Dermis microvascular lymphatic vessel endothelial cell (primary cell): ENCODE results near the gene THSD7B. TPM values are rescaled to one million over a fixed set of nuclear protein-coding genes. Genes with fewer than 3 reads are reported as not detected.
"Not testable (repeated sequence)": the region's sequence is repeated elsewhere in the genome, so short reads cannot be mapped to it uniquely, and the experiment has no call there.

ENCODE experiments used
- DNase-seq, 2 donors: peaks; one replicate each; pipeline versions ENCODE4 v3.0.0 to v3.0.0-alpha.2; 2010; ENCODE audit warnings: low read depth in 2 of 2
- total RNA-seq: library from RNA; depleted of rRNA; stranded (reverse); fragments of >200 nt; gene quantifications from 2 replicates; pipeline ENCODE4 v1.2.1, GENCODE V29; 2014

Gene THSD7B
- total RNA-seq, 1 donor from 2014 or later = not detected

DNA sequence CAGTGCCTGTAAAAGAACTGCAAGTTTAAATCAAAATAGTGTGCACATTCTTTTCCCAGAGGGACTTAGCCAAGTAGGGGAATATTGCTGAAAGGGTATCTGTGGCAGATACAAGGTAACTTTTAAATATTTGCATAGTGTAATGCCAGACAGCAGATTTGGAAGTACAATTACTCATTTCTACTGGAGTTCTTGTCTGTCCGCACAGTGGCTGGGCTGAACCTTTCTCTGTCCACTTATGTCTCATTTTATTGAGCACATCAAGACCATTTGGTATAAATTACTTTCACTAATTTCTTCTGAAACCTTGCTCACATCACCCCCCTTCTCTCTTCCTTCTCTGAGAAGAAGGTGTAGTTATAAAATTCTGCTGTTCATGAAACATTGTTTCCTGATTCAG is 271.3 kb downstream of the THSD7B start:
- DNase-seq = no peak

DNA sequence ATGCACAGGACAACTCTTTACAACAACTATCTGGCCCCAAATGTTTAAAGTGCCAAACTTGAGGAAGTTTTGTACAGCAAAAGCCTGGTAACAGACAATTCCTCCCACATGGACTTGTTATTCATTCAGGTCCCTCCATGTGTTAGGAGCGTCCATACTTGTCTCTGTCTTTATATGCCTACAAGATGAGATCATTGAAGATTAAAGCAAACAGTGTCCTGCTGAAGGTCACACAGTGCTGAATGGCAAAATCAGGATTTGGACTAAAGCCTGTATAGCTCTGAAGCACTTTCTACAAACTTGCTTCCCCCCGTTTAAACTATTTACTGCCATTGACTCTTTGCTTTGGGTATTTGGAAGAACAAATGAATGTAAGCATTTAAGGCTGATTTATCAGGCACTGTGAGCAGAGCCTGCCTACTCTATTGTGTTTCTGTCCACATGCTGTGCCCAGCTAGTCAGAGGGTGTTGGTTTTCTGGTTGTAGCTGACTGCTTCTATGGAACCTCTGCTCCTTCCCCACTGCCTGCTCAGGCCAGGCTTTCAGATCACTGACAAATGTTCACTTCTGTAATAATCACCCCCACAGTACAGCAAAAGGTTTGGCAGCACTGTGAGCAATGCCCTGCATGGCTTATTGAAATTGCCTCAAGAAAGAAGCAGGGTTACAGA is 274.3 kb downstream of the THSD7B start:
- no peak for DNase-seq

- DNase-seq = no peak
These were observed 282.0 kb downstream of the THSD7B start for GRCh38 chr2:137047369-137047768.

DNA sequence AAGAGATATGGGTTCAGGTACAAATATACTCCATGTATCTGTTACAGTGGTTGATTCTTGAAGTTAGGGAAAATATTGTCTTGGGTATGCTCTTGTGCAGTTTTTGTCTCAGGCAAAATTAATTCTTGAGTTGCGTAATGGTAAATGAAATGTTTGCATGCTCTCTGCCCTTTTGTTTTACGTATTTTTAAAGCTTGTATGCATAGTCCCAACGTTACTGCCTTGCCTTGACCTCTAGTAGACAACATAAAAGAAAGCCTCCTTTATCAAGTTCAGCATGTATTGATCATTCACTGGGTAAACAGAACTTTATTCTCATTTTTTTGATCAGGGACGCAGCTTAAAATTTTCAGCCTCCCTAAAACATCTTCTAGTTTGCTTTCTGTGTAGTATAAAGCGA is 283.1 kb downstream of the THSD7B start:
- DNase-seq = no peak

DNA sequence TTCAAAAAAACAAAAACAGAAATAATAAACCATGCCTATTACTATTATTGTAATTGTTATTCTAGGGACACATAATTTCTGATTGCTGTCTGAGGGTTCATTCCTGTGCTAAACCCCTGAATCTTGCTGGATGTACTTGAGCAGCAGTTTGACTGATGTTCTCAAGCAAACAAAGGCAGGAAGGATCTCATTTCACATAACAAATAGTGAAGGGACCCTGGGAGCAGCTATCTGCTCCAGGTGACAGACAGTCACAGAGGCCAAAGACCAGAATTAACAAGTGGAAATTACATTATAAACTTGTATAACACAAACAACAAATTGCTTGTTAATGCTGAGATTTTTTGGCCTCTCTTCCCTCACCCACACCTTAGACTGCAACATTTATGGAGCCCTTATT is 284.2 kb downstream of the THSD7B start:
- no peak for DNase-seq

DNA sequence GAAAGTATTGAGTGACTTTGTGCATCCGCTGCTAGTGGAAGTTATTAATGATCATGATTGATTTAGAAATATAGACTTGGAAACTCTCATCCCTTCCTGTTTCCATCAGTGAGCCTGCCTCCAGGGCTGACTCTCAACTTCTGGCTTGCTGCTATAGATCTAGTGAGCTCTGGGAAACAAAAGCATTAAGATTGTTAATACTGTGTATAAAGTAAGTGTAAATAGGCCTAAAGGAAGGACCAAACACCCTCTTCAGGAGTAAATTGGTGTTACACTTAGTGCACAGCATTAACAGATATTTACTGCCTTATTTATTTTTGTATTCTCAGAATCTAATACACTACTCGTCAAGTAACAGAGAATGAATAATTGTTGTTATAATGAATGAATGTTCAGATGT is 285.6 kb downstream of the THSD7B start:
- DNase-seq = peak in 1 of 2 donors; percentile 1

DNA sequence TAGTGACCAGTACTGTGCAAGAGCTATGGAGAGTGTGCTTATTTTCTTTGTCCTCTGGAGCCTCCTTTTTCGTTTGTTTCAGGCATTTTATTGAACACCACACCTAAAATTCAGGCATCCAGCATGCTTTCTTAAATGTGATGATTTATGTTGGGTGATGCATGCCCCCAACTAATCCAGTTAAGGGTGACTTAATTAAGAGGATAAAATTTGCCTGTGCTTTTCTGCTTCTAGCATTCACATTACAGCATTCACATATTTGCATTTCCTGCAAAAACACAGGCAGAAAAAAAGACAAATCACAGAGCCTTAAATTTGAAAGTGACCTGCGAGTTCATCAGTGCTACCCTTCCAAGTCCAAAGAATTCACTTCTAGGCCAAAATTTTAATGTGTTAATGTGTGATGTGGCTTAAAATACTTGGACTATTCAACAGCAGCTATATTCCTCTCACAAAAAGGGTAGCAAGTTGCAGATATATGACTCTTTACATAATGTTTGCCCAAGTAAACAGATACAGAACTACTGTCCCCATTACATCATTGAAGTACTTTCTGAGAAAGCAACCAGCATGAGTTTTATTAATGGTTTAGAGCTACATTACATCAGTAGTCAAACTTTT is 286.5 kb downstream of the THSD7B start:
- no peak for DNase-seq

GRCh38 chr2:137056704-137057103 is 291.4 kb downstream of the THSD7B start:
- DNase-seq = no peak

- DNase-seq = not testable (repeated sequence)
These were observed 310.9 kb downstream of the THSD7B start for GRCh38 chr2:137076111-137076765.

DNA sequence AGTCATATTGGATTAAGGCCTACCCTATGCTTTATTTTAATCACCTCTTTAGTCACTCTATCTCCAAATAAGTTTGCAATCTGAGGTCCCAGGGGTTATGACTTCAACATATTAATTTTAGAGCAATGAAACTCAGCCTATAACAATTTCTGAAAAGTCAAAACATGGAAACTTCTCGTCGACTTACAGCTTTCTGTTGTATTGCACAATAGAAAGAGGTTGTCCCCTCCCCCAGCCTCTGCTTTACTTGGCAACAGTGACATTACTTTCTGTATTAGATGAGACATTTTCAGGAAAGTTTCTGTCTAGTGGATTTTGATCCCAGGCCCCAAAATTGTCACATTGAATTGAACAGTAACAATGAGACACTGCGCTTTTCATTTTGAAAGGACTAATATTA is 326.4 kb downstream of the THSD7B start:
- no peak for DNase-seq

- no peak for DNase-seq
These were observed 327.8 kb downstream of the THSD7B start for GRCh38 chr2:137093116-137093515.

DNA sequence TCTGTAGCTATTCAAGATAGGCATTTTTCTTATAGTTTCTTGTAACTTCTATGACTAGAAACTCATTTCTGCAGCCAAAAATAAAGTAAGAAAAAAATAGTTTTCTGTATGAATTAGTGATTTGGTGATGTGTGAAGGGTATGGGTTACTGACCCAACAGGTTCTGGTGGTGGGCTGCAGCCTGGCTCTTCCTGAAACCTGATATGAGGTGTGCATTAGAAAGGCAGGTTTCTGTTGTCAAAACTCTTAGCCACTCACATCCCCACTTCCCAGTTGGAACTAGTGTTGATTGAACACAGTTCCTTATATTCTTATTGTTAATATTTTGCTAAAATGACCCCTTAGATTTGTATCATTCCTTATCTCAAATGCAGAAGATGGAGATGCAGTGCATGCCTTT is 330.8 kb downstream of the THSD7B start:
- no peak for DNase-seq

DNA sequence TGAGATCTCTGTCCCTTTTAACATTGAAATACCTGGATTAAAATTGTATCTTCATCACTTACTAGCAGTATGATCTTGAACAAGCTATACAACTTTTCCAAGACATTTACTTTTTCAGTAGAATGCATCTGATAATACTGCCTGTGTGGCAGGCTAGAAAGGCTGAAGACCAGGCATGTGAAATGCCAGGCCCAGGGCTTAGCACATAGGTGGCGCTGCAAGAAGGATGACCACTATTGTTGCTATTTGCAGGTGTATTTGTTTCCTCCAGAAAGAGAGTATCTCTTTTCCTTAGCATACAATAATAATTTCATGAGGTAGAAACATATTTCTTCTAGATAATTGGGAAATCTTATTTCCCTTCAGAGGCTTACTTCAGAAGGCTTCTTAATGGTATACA is 331.3 kb downstream of the THSD7B start:
- DNase-seq = no peak

DNA sequence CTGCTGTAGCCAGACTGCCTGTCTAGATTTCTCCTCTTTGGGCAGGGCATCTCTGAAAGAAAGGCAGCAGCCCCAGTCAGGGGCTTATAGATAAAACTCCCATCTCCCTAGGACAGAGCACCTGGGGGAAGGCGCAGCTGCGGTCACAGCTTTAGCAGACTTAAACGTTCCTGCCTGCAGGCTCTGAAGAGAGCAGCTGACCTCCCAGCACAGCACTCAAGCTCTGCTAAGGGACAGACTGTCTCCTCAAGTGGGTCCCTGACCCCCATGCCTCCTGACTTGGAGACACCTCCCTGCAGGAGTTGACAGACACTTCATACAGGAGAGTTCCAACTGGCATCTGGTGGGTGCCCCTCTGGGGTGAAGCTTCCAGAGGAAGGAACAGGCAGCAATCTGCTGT is 336.5 kb downstream of the THSD7B start:
- DNase-seq = not testable (repeated sequence)

GRCh38 chr2:137107904-137108303 is 342.6 kb downstream of the THSD7B start:
- no peak for DNase-seq

GRCh38 chr2:137111896-137112295 is 346.6 kb downstream of the THSD7B start:
- no peak for DNase-seq

DNA sequence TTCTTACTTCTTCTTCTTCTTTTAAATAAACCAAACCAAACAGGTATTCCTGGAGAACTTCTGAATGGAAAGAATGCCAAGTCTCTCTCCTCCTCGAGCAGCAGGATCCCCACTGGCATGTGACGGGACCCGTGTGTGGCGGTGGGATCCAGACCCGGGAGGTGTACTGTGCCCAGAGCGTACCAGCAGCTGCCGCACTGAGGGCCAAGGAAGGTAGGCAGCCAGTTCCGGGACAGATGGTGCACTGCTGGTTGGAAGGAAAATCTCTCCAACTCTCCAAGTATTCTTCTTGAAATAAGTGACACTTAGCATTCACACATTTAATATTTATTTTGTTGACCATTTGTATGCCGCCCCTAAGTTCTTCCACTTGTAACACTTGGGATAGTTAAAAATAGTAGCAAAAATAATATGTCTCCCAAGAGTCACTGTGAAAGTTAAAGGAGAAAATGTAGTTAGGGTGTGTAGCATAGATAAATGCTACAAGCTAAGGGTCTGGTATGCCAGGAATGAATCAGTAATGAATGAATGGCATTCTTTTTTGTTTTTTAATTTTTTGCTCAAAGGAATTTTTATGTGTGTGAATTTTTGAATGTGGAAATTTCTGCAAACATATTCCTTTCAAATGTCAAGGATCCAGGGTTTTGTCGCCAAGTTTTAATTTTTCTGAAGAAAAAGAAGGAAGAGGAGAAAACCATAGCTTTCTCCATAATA is 349.9 kb downstream of the THSD7B start:
- no peak for DNase-seq

DNA sequence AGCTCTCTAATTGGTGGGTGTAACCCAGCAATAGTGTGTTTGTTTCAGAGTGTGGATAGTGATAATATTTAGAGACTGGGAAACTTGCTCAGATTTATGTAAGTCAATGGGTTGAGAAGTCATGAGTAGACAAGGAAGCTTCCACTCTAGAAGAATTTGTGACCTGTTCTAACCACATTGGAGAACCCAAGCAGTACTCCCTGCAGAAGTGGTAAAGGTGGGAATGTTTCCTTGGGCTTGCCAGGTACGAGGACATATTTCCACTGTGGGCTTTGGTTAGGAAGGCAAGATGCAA is 350.4 kb downstream of the THSD7B start:
- DNase-seq = no peak

- DNase-seq = no peak
These were observed 352.0 kb downstream of the THSD7B start for GRCh38 chr2:137117385-137117784.

DNA sequence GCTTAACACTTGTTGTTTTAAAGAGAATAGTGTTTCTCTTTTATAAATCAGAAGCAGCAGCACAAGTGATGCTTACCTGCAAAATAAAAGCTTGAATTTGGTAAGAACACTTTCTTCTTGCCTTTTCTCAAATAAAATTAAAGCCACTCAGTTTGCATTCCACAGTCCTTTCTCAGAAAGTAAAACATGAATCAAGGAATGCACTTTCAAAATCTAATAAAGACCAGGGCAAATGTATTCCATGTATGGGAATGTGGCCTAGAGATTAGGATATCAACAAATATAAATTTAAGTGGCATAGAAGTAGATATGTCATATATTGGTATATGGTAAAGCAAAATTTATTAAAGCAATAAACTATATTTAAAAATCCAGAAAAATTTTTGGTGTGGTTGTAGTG is 352.8 kb downstream of the THSD7B start:
- no peak for DNase-seq

DNA sequence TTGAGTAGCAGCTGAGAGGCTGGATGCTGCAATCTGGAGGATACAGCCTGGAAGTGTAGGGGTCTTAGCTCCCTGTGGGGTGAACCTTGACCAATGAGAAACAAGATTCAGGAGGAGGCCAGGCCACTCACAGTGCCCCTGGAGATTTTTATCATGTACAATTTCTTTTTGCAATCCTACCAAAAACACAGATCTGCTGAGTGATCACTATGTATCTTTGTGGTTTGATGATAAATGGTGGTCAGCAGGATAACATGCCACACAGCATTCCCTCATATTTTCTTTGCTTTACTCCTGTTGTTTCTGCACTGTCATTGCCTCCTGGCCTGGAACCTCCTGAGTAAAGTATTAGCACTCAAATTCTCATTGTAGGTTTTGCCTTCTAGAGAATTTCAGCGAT is 357.9 kb downstream of the THSD7B start:
- DNase-seq = no peak

DNA sequence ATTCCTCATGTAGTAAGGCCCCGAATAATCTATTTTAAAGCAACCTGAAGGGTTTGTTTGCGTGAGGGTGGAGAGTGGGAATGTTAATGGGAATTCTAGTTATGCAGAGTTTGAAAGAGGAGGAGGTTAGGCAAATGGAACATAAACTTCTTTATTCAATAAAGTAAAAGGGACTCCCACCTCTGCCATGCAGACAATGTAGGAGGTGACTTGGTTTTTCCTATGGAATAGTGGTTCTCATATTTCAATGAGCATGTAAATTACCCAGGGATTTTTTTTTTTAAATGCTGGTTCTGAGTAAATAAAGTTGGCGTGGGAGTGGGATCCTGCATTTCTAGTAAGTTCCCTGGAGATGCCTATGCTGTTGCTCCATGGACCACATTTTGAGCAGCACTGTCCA is 367.9 kb downstream of the THSD7B start:
- no peak for DNase-seq

DNA sequence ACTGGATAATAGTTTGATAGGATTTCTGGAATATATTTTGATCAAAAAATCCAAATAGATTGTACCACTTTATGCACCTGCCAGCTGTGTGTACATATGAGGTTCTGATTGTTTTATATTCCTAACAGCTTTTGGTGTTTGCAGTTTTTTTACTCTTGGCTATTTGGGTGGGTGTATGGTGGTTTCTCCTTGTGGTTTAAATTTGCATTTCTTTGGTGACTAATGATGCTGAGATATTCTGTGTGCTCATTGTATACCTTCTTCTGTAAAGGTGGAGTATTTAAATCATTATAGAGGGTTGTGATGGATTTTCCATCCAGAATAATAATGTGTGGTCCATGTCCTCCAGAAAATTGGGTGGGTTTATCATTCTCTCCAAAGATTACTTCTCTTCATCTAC is 372.9 kb downstream of the THSD7B start:
- no peak for DNase-seq
